Measurements from ENCODE around the gene DCAF16.
"Not testable (repeated sequence)": the region's sequence is repeated elsewhere in the genome, so short reads cannot be mapped to it uniquely, and the experiment has no call there.

The DCAF16 gene

GRCh38 chr4:17810260-17811077, at the start of gene DCAF16, which contains the start of gene NCAPG:
Gene DCAF16 (minus strand): TSS chr4:17810757. CDS start chr4:17804141, 6,616 bp downstream.
Gene NCAPG (plus strand): TSS chr4:17810979. CDS start chr4:17811078, 99 bp downstream.
- DNase-seq: peak; percentile 99

DNA sequence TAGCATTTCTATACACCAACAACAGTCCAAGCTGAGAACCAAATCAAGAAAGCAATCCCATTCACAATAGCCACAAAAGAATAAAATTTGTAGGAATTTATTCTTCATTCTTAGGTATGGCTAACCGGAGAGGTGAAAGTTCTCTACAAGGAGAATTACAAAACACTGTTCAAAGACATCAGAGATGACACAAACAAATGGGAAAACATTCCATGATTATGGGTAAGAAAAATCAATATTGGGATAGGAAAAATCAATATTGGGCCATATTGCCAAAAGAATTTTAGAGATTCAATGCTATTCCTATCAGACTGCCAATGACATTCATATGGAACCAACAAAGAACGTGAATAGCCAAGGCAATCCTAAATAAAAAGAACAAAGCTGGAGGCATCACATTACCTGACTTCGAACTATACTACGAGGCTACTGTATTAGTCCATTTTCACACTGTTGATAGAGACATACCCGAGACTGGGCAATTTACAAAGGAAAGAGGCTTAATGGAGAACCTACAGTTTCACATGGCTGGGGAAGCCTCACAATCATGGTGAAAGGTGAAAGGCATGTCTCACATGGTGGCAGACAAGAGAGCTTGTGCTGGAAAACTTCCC, 49.3 kb upstream of the DCAF16 start:
- no peak for DNase-seq

DNA sequence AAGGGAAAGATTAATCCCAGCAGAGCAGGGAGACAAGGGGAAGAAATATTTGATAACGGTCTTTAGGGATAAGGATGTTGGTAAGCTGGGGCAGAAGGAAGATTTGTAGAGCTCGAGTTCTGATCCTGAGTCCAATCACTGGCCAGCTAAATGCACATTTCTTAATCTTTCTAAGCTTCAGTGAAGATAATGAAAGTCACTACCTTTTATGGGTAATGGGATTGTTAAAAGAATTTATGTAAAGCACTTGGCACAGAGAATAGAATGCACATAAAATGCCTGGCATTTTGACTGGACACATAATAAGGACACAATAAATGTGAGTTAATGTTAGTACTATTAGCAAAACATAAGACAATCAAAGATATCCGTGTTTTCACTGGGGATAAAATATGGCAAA, 43.5 kb upstream of the DCAF16 start:
- DNase-seq: no peak

- no peak for DNase-seq
These were observed 41.4 kb upstream of the DCAF16 start for GRCh38 chr4:17851959-17852358.

DNA sequence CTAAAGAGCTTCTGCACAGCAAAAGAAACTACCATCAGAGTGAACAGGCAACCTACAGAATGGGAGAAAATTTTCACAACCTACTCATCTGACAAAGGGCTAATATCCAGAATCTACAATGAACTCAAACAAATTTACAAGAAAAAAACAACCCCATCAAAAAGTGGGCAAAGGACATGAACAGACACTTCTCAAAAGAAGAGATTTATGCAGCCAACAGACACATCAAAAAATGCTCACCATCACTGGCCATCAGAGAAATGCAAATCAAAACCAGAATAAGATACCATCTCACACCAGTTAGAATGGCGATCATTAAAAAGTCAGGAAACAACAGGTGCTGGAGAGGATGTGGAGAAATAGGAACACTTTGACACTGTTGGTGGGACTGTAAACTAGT, 39.7 kb upstream of the DCAF16 start:
- not testable (repeated sequence) for DNase-seq

DNA sequence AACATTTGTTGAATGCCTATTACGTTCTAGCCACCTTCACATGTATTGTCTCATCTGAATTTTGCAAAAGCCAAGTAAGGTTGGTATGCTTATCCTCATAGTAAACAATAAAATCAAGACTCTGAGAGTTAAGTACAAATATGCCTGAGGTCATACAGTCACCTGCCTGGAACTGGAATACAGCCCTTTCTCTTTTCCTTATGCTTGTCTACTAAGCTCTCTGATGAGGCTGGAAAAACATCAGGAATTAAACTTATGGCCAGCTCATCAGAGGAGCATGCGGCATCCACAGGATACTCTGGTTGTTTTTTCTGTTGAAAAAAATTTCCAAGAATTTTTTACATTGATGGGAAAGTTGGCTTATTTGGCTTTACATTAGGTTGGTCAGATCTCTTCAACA, 35.7 kb upstream of the DCAF16 start:
- no peak for DNase-seq

GRCh38 chr4:17823871-17824669, 13.5 kb upstream of the DCAF16 start:
- no peak for DNase-seq

- no peak for DNase-seq
These were observed 6.5 kb upstream of the DCAF16 start for GRCh38 chr4:17817027-17817426.

DNA sequence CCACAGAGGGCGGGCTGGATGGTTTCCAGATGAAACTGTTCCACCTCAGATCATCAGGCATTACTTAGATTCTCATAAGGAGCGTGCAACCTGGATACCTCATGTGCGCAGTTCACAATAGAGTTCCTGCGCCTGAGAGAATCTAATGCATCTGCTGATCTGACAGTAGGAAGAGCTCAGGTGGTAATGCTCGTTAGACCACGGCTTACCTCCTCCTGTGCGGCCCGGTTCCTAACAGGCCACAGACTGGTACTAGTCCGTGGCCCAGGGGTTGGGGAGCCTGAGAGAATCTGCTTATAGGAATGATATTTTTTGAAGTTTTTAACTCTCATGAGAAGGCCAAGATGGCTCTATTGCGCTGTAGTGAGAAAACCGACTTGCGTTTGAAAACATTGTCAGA, 5.6 kb upstream of the DCAF16 start:
- no peak for DNase-seq

- DNase-seq: no peak
These were observed 3.6 kb upstream of the DCAF16 start for GRCh38 chr4:17814140-17814539.

DNA sequence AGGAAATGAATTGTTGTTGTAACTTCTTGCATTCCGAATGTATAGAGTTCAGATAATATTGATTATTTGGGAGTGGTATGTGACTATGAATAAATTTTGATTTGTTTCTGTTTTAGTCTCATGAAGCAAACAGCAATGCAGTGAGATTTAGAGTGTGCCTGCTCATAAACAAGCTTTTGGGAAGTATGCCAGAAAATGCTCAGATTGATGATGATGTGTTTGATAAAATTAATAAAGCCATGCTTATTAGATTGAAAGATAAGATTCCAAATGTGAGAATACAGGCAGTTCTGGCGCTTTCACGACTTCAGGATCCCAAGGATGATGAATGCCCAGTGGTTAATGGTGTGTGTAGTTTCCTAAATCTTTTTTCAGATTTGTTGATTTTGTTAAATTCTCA, 2.2 kb upstream of the DCAF16 start:
- DNase-seq: no peak

DNA sequence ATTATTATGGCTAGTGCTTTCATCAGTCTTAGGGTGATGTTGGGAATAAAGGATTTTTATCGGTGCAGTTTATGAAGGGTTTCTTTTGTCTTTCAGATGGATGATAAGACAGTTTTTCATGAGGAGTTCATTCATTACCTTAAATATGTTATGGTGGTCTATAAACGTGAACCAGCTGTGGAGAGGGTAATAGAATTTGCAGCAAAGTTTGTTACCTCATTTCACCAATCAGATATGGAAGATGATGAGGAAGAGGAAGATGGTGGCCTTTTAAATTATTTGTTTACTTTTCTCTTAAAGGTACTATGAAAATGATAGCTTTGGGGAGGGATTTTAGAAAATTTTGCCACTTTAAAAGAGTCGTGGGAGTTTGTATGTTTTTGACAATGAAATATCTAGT, 1.6 kb upstream of the DCAF16 start:
- no peak for DNase-seq

DNA sequence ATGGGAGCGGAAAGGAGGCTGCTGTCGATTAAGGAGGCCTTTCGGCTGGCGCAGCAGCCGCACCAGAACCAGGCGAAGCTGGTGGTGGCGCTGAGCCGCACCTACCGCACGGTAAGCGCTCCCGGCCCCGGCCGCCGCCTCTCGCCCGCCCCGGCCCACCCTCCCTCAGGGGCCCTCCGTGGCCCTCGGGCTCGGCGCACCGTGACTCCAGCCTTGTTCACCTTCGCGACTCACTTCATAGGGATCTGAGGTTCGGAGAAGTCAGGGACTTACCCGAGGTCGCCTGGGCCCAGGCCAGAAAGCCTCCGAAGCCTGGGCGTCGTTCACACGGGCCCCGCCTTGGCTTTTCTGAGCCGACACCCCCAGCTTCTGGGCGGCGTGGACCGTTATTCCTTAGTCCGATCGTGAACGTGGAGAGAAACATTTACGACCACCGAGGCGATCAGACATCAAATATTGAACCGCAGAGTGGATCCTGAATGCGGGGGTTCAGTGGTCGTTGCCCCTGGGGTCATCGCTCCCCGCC, 584 bp upstream of the DCAF16 start:
- DNase-seq: no peak

GRCh38 chr4:17809667-17810066, 890 bp downstream of the DCAF16 start:
- no peak for DNase-seq

GRCh38 chr4:17807446-17807845, 3.1 kb downstream of the DCAF16 start:
- DNase-seq: no peak

DNA sequence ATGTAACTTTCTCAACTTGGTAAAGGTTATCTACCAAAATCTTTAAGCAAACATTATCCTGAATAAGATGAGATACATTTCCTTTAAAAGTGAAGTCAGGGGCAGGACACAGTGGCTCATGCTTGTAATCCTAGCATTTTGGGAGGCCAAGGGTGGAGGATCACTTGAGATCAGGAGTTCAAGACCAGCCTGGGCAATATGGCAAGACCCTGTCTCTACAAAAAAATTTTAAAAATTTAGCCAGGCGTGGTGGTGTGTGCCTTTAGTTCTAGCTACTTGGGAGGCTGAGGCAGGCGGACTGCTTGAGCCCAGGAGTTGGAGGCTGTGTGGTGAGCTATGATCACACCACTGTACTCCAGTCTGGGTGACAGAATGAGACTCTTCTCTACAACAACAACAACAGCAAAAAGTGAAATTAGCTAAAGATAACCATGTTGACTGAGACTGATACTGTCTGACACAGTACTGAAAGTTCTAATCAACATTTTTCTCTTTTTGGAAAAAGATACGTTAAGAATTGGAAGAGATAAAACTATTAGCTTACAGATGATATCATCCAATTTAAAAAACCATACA, 4.9 kb downstream of the DCAF16 start:
- DNase-seq: no peak

DNA sequence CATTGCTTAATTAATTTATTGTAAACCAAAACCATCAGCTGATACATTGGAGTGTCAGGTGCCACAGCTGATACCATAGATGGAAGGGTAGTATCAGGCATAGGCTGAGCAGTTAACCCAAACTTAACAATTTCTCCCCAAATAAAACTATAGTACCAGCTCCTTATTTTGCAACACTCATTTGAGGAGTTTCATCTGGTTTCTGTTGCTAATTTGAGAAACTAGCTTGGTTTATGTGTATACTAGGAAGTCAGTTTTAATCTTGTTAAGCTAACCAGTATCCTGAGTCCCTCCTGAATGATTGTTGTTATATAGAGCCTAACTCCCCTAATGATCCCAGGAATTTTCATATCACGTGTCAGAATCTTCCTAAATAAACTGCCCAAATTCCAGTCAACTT, 12.7 kb downstream of the DCAF16 start:
- no peak for DNase-seq

- DNase-seq: no peak
These were observed 15.8 kb downstream of the DCAF16 start for GRCh38 chr4:17794730-17795129.

DNA sequence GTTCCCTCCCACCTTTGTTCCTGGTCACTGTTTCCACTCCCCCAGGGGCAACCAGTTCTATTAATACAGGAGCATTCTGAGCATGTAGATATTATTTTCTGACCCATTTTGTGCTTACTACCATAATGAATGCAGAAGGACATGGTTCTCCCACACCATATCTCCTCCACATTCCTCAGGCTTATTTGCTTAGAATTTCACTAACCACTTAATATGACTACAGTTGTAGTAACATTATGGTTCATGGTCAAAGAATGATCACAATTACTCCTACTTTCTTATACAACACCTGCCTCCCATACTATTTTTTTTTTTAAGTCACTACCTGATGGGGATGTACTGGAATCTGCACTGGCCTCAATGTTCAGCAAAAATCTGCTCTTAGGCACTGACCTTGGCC, 21.6 kb downstream of the DCAF16 start:
- DNase-seq: no peak

GRCh38 chr4:17787315-17787714, 23.2 kb downstream of the DCAF16 start:
- DNase-seq: no peak

- no peak for DNase-seq
These were observed 24.0 kb downstream of the DCAF16 start for GRCh38 chr4:17786567-17786966.

- no peak for DNase-seq
These were observed 24.7 kb downstream of the DCAF16 start for GRCh38 chr4:17785858-17786257.
